ENCODE results near the gene RTN4R.

Gene RTN4R

GRCh38 chr22:20247010-20247505 lies 21.1 kb downstream of the RTN4R start:
- no peak for TF ChIP-seq POLR2AphosphoS5 (IDR thresholded peaks at IDR 0.05; ENCODE audit: low read depth, low read length)
- TF ChIP-seq REST (IDR thresholded peaks at IDR 0.05; ENCODE audit: insufficient read depth in 1 of 2, low read depth in 2 of 2, low read length in 2 of 2), result no peak
- no peak for TF ChIP-seq TAF1 (IDR thresholded peaks at IDR 0.05; ENCODE audit: borderline replicate concordance, insufficient read depth, low read length)
- no peak for TF ChIP-seq SIN3A (IDR thresholded peaks at IDR 0.05; ENCODE audit: borderline replicate concordance, insufficient read depth, low read length)
- no peak for TF ChIP-seq FOXP2 (optimal IDR thresholded peaks at IDR 0.05; ENCODE audit: borderline replicate concordance, extremely low read depth, extremely low read length, insufficient read depth)

GRCh38 chr22:20246368-20247009 lies 21.6 kb downstream of the RTN4R start:
- TF ChIP-seq POLR2AphosphoS5 (IDR thresholded peaks at IDR 0.05; ENCODE audit: low read depth, low read length) (no peak), REST (IDR thresholded peaks at IDR 0.05; ENCODE audit: insufficient read depth in 1 of 2, low read depth in 2 of 2, low read length in 2 of 2) (no peak), TAF1 (IDR thresholded peaks at IDR 0.05; ENCODE audit: borderline replicate concordance, insufficient read depth, low read length) (no peak), SIN3A (IDR thresholded peaks at IDR 0.05; ENCODE audit: borderline replicate concordance, insufficient read depth, low read length) (no peak), FOXP2 (optimal IDR thresholded peaks at IDR 0.05; ENCODE audit: borderline replicate concordance, extremely low read depth, extremely low read length, insufficient read depth) (no peak)

GRCh38 chr22:20245577-20246367 lies 22.3 kb downstream of the RTN4R start:
- no peak for TF ChIP-seq TAF1 (IDR thresholded peaks at IDR 0.05; ENCODE audit: borderline replicate concordance, insufficient read depth, low read length)
- TF ChIP-seq POLR2AphosphoS5 (IDR thresholded peaks at IDR 0.05; ENCODE audit: low read depth, low read length), result no peak
- no peak for TF ChIP-seq FOXP2 (optimal IDR thresholded peaks at IDR 0.05; ENCODE audit: borderline replicate concordance, extremely low read depth, extremely low read length, insufficient read depth)
- TF ChIP-seq SIN3A (IDR thresholded peaks at IDR 0.05; ENCODE audit: borderline replicate concordance, insufficient read depth, low read length), result no peak
- TF ChIP-seq REST (IDR thresholded peaks at IDR 0.05; ENCODE audit: insufficient read depth in 1 of 2, low read depth in 2 of 2, low read length in 2 of 2), result no peak

- TF ChIP-seq POLR2AphosphoS5 (IDR thresholded peaks at IDR 0.05; ENCODE audit: low read depth, low read length), result no peak
- TF ChIP-seq REST (IDR thresholded peaks at IDR 0.05; ENCODE audit: insufficient read depth in 1 of 2, low read depth in 2 of 2, low read length in 2 of 2), result no peak
- TF ChIP-seq TAF1 (IDR thresholded peaks at IDR 0.05; ENCODE audit: borderline replicate concordance, insufficient read depth, low read length), result no peak
- no peak for TF ChIP-seq SIN3A (IDR thresholded peaks at IDR 0.05; ENCODE audit: borderline replicate concordance, insufficient read depth, low read length)
- no peak for TF ChIP-seq FOXP2 (optimal IDR thresholded peaks at IDR 0.05; ENCODE audit: borderline replicate concordance, extremely low read depth, extremely low read length, insufficient read depth)
Observed at GRCh38 chr22:20244691-20245576, 23.2 kb downstream of the RTN4R start.

All from PFSK-1 (cell line).